C4-2B (cell line): ENCODE results near the gene VWF.

Source experiments
- CTCF ChIP-seq: fragments of 450-650 bp; conservative IDR thresholded peaks from 2 replicates; pipeline ENCODE4 v1.5.1; 2017; ENCODE audit warnings: mild to moderate bottlenecking
- ZFX ChIP-seq: fragments of 450-650 bp; IDR thresholded peaks from 2 replicates; pipeline ENCODE4 v1.6.1; 2017

- no peak for TF ChIP-seq CTCF
- no peak for TF ChIP-seq ZFX
These were observed 224.8 kb downstream of the VWF start for GRCh38 chr12:5899675-5900074.
